ENCODE results near the gene CDK4. TPM values are rescaled to one million over a fixed set of nuclear protein-coding genes. Genes with fewer than 3 reads are reported as not detected.

Gene CDK4
- total and polyA plus RNA-seq, 8 donors, result 80.1 to 269 (median 231) TPM

DNA sequence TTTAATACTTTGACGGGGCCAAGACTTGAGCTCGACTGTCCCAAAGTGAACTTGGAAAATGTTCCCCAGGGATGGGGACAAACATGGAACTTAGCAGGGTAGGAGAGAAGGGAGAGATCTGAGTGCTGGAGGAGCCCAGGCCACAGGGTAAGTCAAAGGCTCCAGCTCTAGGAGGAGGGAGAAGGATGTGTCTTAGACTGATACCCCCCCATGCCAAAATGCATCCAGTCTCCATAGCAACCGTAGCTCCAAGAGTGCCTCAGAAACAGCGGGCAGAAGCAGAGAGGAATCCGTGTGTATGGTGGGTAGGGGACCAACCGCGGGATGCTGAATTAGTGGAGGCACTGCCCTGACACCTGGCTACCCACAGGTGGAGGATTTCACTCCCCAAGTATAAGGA is 12.7 kb downstream of the CDK4 start:
- no peak overlapping the region for H3K4me3 ChIP-seq
- no peak for DNase-seq
- intact Hi-C loops (cut with DNase I), result no loop called here
- H3K9me3 ChIP-seq, result no peaks in the 10 kb centered on the region
- H3K4me1 ChIP-seq, result peaks cover 13 to 63% of the 10 kb centered on the region in 2 donors
- peaks cover 0 to 20% of the 10 kb centered on the region in 2 donors for H3K36me3 ChIP-seq
- TF ChIP-seq, protein P1, sequence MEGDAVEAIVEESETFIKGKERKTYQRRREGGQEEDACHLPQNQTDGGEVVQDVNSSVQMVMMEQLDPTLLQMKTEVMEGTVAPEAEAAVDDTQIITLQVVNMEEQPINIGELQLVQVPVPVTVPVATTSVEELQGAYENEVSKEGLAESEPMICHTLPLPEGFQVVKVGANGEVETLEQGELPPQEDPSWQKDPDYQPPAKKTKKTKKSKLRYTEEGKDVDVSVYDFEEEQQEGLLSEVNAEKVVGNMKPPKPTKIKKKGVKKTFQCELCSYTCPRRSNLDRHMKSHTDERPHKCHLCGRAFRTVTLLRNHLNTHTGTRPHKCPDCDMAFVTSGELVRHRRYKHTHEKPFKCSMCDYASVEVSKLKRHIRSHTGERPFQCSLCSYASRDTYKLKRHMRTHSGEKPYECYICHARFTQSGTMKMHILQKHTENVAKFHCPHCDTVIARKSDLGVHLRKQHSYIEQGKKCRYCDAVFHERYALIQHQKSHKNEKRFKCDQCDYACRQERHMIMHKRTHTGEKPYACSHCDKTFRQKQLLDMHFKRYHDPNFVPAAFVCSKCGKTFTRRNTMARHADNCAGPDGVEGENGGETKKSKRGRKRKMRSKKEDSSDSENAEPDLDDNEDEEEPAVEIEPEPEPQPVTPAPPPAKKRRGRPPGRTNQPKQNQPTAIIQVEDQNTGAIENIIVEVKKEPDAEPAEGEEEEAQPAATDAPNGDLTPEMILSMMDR (IDR thresholded peaks at IDR 0.05), result no peak
- ATAC-seq, result no peak
- peaks cover 48 to 73% of the 10 kb centered on the region in 2 donors for H3K27me3 ChIP-seq
- no peak overlapping the region for H3K27ac ChIP-seq

- Histone ChIP-seq H3K27ac (no peak within 1 kb of the TSS), H3K4me3 (no peak within 1 kb of the TSS), H3K36me3 (peaks cover 0 to 27% of the 10 kb centered on the region in 2 donors), H3K4me1 (peaks cover 13 to 57% of the 10 kb centered on the region in 2 donors), H3K9me3 (no peaks in the 10 kb centered on the region), H3K27me3 (peaks cover 48 to 79% of the 10 kb centered on the region in 2 donors)
- TF ChIP-seq, protein P1 (IDR thresholded peaks at IDR 0.05), result no peak
- intact Hi-C loops (cut with DNase I), result no loop called here
- DNase-seq (no peak), ATAC-seq (no peak)
Observed at GRCh38 chr12:57738661-57739237, 13.4 kb downstream of the CDK4 start, which contains the start of gene AGAP2. AGAP2 (minus strand) TSS chr12:57738742; CDS start chr12:57738246, 496 bp downstream.

DNA sequence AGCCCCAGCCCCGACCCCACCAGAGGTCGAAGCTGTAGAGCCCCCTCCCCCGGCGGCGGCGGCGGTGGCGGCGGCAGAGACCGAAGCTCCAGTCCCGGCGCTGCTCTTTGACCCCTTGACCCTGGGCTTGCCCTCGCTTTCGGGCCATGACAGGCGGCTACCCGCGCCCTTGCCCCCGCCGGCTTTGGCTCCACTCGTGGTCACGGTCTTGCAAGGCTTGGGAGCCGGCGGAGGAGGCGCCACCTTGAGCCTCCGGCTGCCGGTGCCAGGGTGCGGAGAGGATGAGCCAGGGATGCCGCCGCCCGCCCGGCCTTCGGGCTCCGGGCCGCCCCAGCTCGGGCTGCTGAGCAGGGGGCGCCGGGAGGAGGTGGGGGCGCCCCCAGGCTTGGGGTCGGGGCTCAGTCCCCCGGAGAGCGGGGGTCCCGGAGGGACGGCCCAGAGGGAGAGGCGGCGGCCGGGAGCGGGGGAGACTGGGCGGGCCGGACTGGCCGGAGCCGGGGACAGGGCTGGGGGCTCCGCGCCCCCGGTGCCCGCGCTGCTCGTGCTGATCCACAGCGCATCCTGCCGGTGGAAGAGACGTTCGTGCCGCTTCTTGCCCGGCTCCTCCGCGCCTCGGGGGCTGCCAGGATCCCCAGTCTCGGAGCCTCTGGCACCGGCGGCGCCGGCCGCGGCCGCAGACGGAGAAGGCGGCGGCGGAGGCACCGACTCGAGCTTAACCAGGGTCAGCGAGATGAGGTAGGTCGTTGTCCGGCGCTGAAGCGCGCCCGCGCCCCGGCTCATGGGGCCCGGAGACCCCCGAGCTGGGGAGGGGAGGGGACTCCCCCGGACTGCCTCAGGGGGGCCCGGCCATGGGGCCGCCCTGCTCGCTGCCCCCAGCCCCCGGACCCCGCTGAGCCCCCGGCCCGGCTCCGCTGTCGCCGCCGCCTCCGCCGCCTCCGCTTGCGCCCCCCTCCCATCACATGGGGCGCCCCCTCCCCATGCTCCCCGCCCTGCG is 14.3 kb downstream of the CDK4 start:
- Histone ChIP-seq H3K27me3 (peaks cover 48 to 84% of the 10 kb centered on the region in 2 donors), H3K9me3 (no peaks in the 10 kb centered on the region), H3K4me3 (no peak overlapping the region), H3K36me3 (peaks cover 0 to 37% of the 10 kb centered on the region in 2 donors), H3K27ac (no peak overlapping the region), H3K4me1 (peaks cover 13 to 56% of the 10 kb centered on the region in 2 donors)
- TF ChIP-seq, protein P1 (IDR thresholded peaks at IDR 0.05), result no peak
- DNase-seq (no peak), ATAC-seq (no peak)
- intact Hi-C loops (cut with DNase I), result no loop called here

DNA sequence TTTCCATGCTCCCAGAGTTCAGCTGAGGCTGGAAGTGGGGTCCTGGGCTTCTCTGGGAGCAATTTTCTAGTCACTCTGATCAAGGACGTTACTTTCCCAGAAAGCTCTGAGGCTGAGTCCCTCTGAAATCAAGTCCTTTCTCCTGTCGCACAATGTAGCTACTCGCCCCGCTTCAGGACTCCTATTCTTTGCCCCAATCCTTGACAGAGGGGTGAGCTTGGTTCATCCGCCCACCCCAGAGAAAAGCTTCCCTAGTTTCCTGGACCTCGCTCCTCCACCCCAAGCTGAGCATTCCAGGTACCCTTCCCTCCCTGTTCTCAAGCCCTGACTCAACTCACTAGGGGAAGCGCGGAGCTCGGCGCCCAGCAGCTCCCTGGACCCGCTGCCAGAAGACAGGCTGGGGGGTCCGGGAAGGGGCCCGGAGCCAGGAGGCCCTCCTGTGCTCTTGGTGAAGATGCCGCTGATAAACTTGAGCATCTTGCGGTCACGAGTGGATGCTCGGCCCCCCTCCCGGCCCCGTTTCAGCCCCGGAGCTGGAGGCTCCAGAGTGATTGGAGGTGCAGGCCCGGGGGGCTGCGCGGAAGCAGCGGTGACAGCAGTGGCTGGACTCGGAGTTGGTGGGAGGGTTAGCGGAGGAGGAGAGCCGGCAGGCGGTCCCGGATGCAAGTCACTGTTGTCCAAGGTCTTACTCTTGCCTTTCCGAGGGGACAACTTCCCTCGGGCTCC is 15.2 kb downstream of the CDK4 start:
- H3K4me1 ChIP-seq, result peaks cover 13 to 50% of the 10 kb centered on the region in 2 donors
- ATAC-seq, result no peak
- no peaks in the 10 kb centered on the region for H3K9me3 ChIP-seq
- peaks cover 0 to 44% of the 10 kb centered on the region in 2 donors for H3K36me3 ChIP-seq
- TF ChIP-seq, protein P1 (IDR thresholded peaks at IDR 0.05), result no peak
- intact Hi-C loops (cut with DNase I), result no loop called here
- H3K27me3 ChIP-seq, result peaks cover 48 to 88% of the 10 kb centered on the region in 2 donors
- DNase-seq, result no peak
- no peak overlapping the region for H3K27ac ChIP-seq
- H3K4me3 ChIP-seq, result no peak overlapping the region
